Measurements from ENCODE around the gene ENTREP1. TPM values are rescaled to one million over a fixed set of nuclear protein-coding genes. Genes with fewer than 3 reads are reported as not detected.
"Not testable (repeated sequence)": the region's sequence is repeated elsewhere in the genome, so short reads cannot be mapped to it uniquely, and the experiment has no call there.

The ENTREP1 gene
- total and polyA plus RNA-seq, 2 donors (not counting 1 experiment from before 2014, with no cell fraction given), result 0.06 TPM; not detected in 1

- Histone ChIP-seq H3K9me3 (ENCODE audit: control insufficient read depth, insufficient read depth, low read depth, low read length) (no peaks in the 10 kb centered on the region), H3K4me3 (replicated peaks in 1 of 4; ENCODE audit: control extremely low read depth in 1 of 4, insufficient read depth in 1 of 4, low read depth in 3 of 4, low read length in 4 of 4) (no peak overlapping the region), H3K4me1 (ENCODE audit: control insufficient read depth, extremely low read depth, insufficient read depth, low read length) (no peaks in the 10 kb centered on the region), H2AFZ (ENCODE audit: low read length) (no peak overlapping the region), H3K79me2 (ENCODE audit: control insufficient read depth, insufficient read depth, low read length) (no peaks in the 10 kb centered on the region), H3K4me2 (ENCODE audit: extremely low read depth, insufficient read depth, low read length) (no peak overlapping the region), H3K36me3 (ENCODE audit: control insufficient read depth, insufficient read depth, low read length) (no peaks in the 10 kb centered on the region), H4K20me1 (ENCODE audit: control insufficient read depth, extremely low read depth, insufficient read depth, low read length) (no peaks in the 10 kb centered on the region), H3K9ac (ENCODE audit: insufficient read depth, low read length) (no peak overlapping the region), H3K27me3 (ENCODE audit: control insufficient read depth, insufficient read depth, low read length) (no peaks in the 10 kb centered on the region), H3K27ac (ENCODE audit: insufficient read depth, low read length) (no peak overlapping the region)
- no peak for DNase-seq (ENCODE audit: low read depth in 2 of 2)
- TF ChIP-seq EZH2 (IDR thresholded peaks at IDR 0.05; ENCODE audit: low read length, missing control alignments), result no peak
- no peak for TF ChIP-seq CTCF (conservative IDR thresholded peaks at IDR 0.05 in 1 of 2, IDR thresholded peaks at IDR 0.05 in 1 of 2; ENCODE audit: low read depth in 1 of 2, low read length in 2 of 2)
These were observed 107.6 kb downstream of the ENTREP1 start for GRCh38 chr9:69432623-69433022.

- Histone ChIP-seq H3K4me2 (ENCODE audit: extremely low read depth, insufficient read depth, low read length) (no peak overlapping the region), H3K27me3 (ENCODE audit: control insufficient read depth, insufficient read depth, low read length) (no peaks in the 10 kb centered on the region), H3K9me3 (ENCODE audit: control insufficient read depth, insufficient read depth, low read depth, low read length) (no peaks in the 10 kb centered on the region), H3K27ac (ENCODE audit: insufficient read depth, low read length) (no peak overlapping the region), H3K9ac (ENCODE audit: insufficient read depth, low read length) (no peak overlapping the region), H4K20me1 (ENCODE audit: control insufficient read depth, extremely low read depth, insufficient read depth, low read length) (no peaks in the 10 kb centered on the region), H2AFZ (ENCODE audit: low read length) (no peak overlapping the region), H3K4me1 (ENCODE audit: control insufficient read depth, extremely low read depth, insufficient read depth, low read length) (no peaks in the 10 kb centered on the region), H3K4me3 (replicated peaks in 1 of 4; ENCODE audit: control extremely low read depth in 1 of 4, insufficient read depth in 1 of 4, low read depth in 3 of 4, low read length in 4 of 4) (no peak overlapping the region), H3K79me2 (ENCODE audit: control insufficient read depth, insufficient read depth, low read length) (no peaks in the 10 kb centered on the region), H3K36me3 (ENCODE audit: control insufficient read depth, insufficient read depth, low read length) (no peaks in the 10 kb centered on the region)
- no peak for TF ChIP-seq EZH2 (IDR thresholded peaks at IDR 0.05; ENCODE audit: low read length, missing control alignments)
- TF ChIP-seq CTCF (conservative IDR thresholded peaks at IDR 0.05 in 1 of 2, IDR thresholded peaks at IDR 0.05 in 1 of 2; ENCODE audit: low read depth in 1 of 2, low read length in 2 of 2), result no peak
- peak in 1 of 2 donors; percentile 39 for DNase-seq (ENCODE audit: low read depth in 2 of 2)
These were observed 108.4 kb downstream of the ENTREP1 start for GRCh38 chr9:69433392-69433791.

- no peak for DNase-seq (ENCODE audit: low read depth in 2 of 2)
- H3K9me3 ChIP-seq (ENCODE audit: control insufficient read depth, insufficient read depth, low read depth, low read length), result no peaks in the 10 kb centered on the region
- TF ChIP-seq EZH2 (IDR thresholded peaks at IDR 0.05; ENCODE audit: low read length, missing control alignments) (no peak), CTCF (conservative IDR thresholded peaks at IDR 0.05 in 1 of 2, IDR thresholded peaks at IDR 0.05 in 1 of 2; ENCODE audit: low read depth in 1 of 2, low read length in 2 of 2) (no peak)
- no peaks in the 10 kb centered on the region for H3K4me1 ChIP-seq (ENCODE audit: control insufficient read depth, extremely low read depth, insufficient read depth, low read length)
- no peak overlapping the region for H3K4me2 ChIP-seq (ENCODE audit: extremely low read depth, insufficient read depth, low read length)
- H3K27me3 ChIP-seq (ENCODE audit: control insufficient read depth, insufficient read depth, low read length), result no peaks in the 10 kb centered on the region
- H3K79me2 ChIP-seq (ENCODE audit: control insufficient read depth, insufficient read depth, low read length), result no peaks in the 10 kb centered on the region
- H3K36me3 ChIP-seq (ENCODE audit: control insufficient read depth, insufficient read depth, low read length), result no peaks in the 10 kb centered on the region
- H2AFZ ChIP-seq (ENCODE audit: low read length), result no peak overlapping the region
- no peak overlapping the region for H3K27ac ChIP-seq (ENCODE audit: insufficient read depth, low read length)
- H3K9ac ChIP-seq (ENCODE audit: insufficient read depth, low read length), result no peak overlapping the region
- H3K4me3 ChIP-seq (replicated peaks in 1 of 4; ENCODE audit: control extremely low read depth in 1 of 4, insufficient read depth in 1 of 4, low read depth in 3 of 4, low read length in 4 of 4), result no peak overlapping the region
- no peaks in the 10 kb centered on the region for H4K20me1 ChIP-seq (ENCODE audit: control insufficient read depth, extremely low read depth, insufficient read depth, low read length)
These were observed 109.0 kb downstream of the ENTREP1 start for GRCh38 chr9:69433968-69434367.

- H2AFZ ChIP-seq (ENCODE audit: low read length); H4K20me1 ChIP-seq (ENCODE audit: control insufficient read depth, extremely low read depth, insufficient read depth, low read length); H3K27ac ChIP-seq (ENCODE audit: insufficient read depth, low read length); H3K4me2 ChIP-seq (ENCODE audit: extremely low read depth, insufficient read depth, low read length); H3K9me3 ChIP-seq (ENCODE audit: control insufficient read depth, insufficient read depth, low read depth, low read length); H3K27me3 ChIP-seq (ENCODE audit: control insufficient read depth, insufficient read depth, low read length); H3K36me3 ChIP-seq (ENCODE audit: control insufficient read depth, insufficient read depth, low read length); H3K79me2 ChIP-seq (ENCODE audit: control insufficient read depth, insufficient read depth, low read length); H3K4me3 ChIP-seq (replicated peaks in 1 of 4; ENCODE audit: control extremely low read depth in 1 of 4, insufficient read depth in 1 of 4, low read depth in 3 of 4, low read length in 4 of 4); H3K4me1 ChIP-seq (ENCODE audit: control insufficient read depth, extremely low read depth, insufficient read depth, low read length); DNase-seq (ENCODE audit: low read depth in 2 of 2); H3K9ac ChIP-seq (ENCODE audit: insufficient read depth, low read length): not testable (repeated sequence)
These were observed 114.6 kb downstream of the ENTREP1 start for GRCh38 chr9:69439654-69440053.

- H3K9ac ChIP-seq (ENCODE audit: insufficient read depth, low read length); H3K79me2 ChIP-seq (ENCODE audit: control insufficient read depth, insufficient read depth, low read length); H4K20me1 ChIP-seq (ENCODE audit: control insufficient read depth, extremely low read depth, insufficient read depth, low read length); H2AFZ ChIP-seq (ENCODE audit: low read length); H3K9me3 ChIP-seq (ENCODE audit: control insufficient read depth, insufficient read depth, low read depth, low read length); H3K4me3 ChIP-seq (replicated peaks in 1 of 4; ENCODE audit: control extremely low read depth in 1 of 4, insufficient read depth in 1 of 4, low read depth in 3 of 4, low read length in 4 of 4); DNase-seq (ENCODE audit: low read depth in 2 of 2); H3K27ac ChIP-seq (ENCODE audit: insufficient read depth, low read length); H3K4me1 ChIP-seq (ENCODE audit: control insufficient read depth, extremely low read depth, insufficient read depth, low read length); H3K27me3 ChIP-seq (ENCODE audit: control insufficient read depth, insufficient read depth, low read length); H3K36me3 ChIP-seq (ENCODE audit: control insufficient read depth, insufficient read depth, low read length); H3K4me2 ChIP-seq (ENCODE audit: extremely low read depth, insufficient read depth, low read length): not testable (repeated sequence)
These were observed 115.4 kb downstream of the ENTREP1 start for GRCh38 chr9:69440254-69440955.

Data from fibroblast of lung (primary cell).